HepG2 (cell line): Measurements from ENCODE around the gene PCDHGA11. TPM values are rescaled to one million over a fixed set of nuclear protein-coding genes. Genes with fewer than 3 reads are reported as not detected.

ENCODE experiments used
- ATAC-seq: fragments of 200-7000 bp; cut with Tn5 transposase; 3 replicates; pipeline ENCODE4 v1.9.1; 2020; ENCODE audit warnings: mild to moderate bottlenecking, moderate library complexity
- BruUV-seq: library from RNA; stranded (reverse); fragments of 400-500 nt; replicated peaks from 2 replicates; lab custom pipeline; 2021; lab: Mats Ljungman, UMichigan
- CTCF ChIA-PET: fragments of 300-600 bp; formaldehyde crosslinking; extraction: SDS; loops from one replicate; lab custom pipeline; 2021; ENCODE audit warnings: low total read pairs, inconsistent platforms, low intra/inter-chr PET ratio; lab: Yijun Ruan, JAX
- POLR2A ChIA-PET: fragments of 350-600 bp; sonication (Branson Sonifier 250); formaldehyde crosslinking; loops from one replicate; lab custom pipeline; 2020; ENCODE audit warnings: antibody characterized with exemption, inconsistent platforms; lab: Yijun Ruan, JAX
- DNase-seq: peaks from one replicate; pipeline ENCODE4 v3.0.0-alpha.2; 2015; ENCODE audit warnings: low spot score
- FAIRE-seq: peaks from 3 replicates; lab custom pipeline; 2011; peaks lifted over from hg19 to GRCh38; lab: Jason Lieb, UNC
- H2AFZ ChIP-seq: one replicate; pipeline ENCODE4 v1.6.1; 2011; ENCODE audit warnings: low read length, inconsistent platforms
- H3K27ac ChIP-seq: fragments of 300-600 bp; 3 replicates; pipeline ENCODE4 v1.8.0; 2011; ENCODE audit warnings: mixed run types, mild to moderate bottlenecking, mixed read lengths, low read length, inconsistent platforms; ENCODE audit not compliant: insufficient read depth; ENCODE audit errors: extremely low read length
- H3K27me3 ChIP-seq, 2 experiments: fragments of 200-600 bp in 1 of 2; 2 replicates in 1 of 2; 3 replicates in 1 of 2; pipeline versions ENCODE4 v1.6.0 to v1.8.0; 2011; ENCODE audit warnings: low read length in 2 of 2, mild to moderate bottlenecking in 2 of 2, moderate library complexity in 2 of 2, inconsistent platforms in 1 of 2; ENCODE audit not compliant: insufficient read depth in 2 of 2, control insufficient read depth in 1 of 2
- H3K36me3 ChIP-seq, 2 experiments: fragments of 200-600 bp in 1 of 2; replicated peaks in 1 of 2; 2 replicates in 1 of 2; 3 replicates in 1 of 2; pipeline versions ENCODE4 v1.5.1 to v1.8.0; 2011; ENCODE audit warnings: low read length in 2 of 2, inconsistent platforms in 1 of 2; ENCODE audit not compliant: insufficient read depth in 2 of 2, control insufficient read depth in 1 of 2
- H3K4me1 ChIP-seq: 2 replicates; pipeline ENCODE4 v1.5.1; 2012; ENCODE audit warnings: low read length, inconsistent platforms; ENCODE audit not compliant: insufficient read depth
- H3K4me2 ChIP-seq: 2 replicates; pipeline ENCODE4 v1.6.0; 2011; ENCODE audit warnings: low read depth, low read length, inconsistent platforms
- H3K4me3 ChIP-seq, 3 experiments: fragments of 200-600 bp in 1 of 3; sonication (generic), shearing (Covaris generic) in 1 of 3; replicated peaks in 1 of 3; 2 replicates each; pipeline ENCODE4 v1.5.1; 2011 to 2016; ENCODE audit warnings: low read length in 3 of 3, inconsistent platforms in 2 of 3, low read depth in 2 of 3, mild to moderate bottlenecking in 2 of 3, control low read depth in 1 of 3, mixed read lengths in 1 of 3; ENCODE audit not compliant: insufficient read depth in 1 of 3
- H3K79me2 ChIP-seq: one replicate; pipeline ENCODE4 v1.6.1; 2011; ENCODE audit warnings: low read length, inconsistent platforms; ENCODE audit not compliant: insufficient read depth
- H3K9ac ChIP-seq: 2 replicates; pipeline ENCODE4 v1.6.0; 2011; ENCODE audit warnings: mild to moderate bottlenecking, low read depth, low read length, inconsistent platforms; ENCODE audit not compliant: insufficient read depth
- H3K9me3 ChIP-seq: 2 replicates; pipeline ENCODE4 v1.5.1; 2012; ENCODE audit warnings: mild to moderate bottlenecking, low read length
- H4K20me1 ChIP-seq: 2 replicates; pipeline ENCODE4 v1.6.0; 2011; ENCODE audit warnings: inconsistent platforms, mild to moderate bottlenecking, low read length, moderate library complexity; ENCODE audit not compliant: insufficient read depth
- ATF4 ChIP-seq, 2 experiments: fragments of 450-650 bp in 1 of 2; sonication (generic) in 1 of 2; formaldehyde crosslinking; IDR thresholded peaks; 2 replicates each; pipeline versions ENCODE4 v1.5.0 to v1.8.0; 2020 to 2022; ENCODE audit warnings: mild to moderate bottlenecking in 1 of 2, missing genetic modification reagents in 1 of 2
- CTCF ChIP-seq: sonication (generic); formaldehyde crosslinking; IDR thresholded peaks from 2 replicates; pipeline ENCODE4 v1.5.0; 2020; ENCODE audit warnings: mild to moderate bottlenecking, missing genetic modification reagents, moderate library complexity
- FOSL2 ChIP-seq: sonication (generic); formaldehyde crosslinking; IDR thresholded peaks from 2 replicates; pipeline ENCODE4 v1.4.0; 2020; ENCODE audit warnings: missing genetic modification reagents
- MATR3 ChIP-seq: sonication (generic); formaldehyde crosslinking; IDR thresholded peaks from 2 replicates; pipeline ENCODE4 v1.4.0; 2020; ENCODE audit warnings: missing genetic modification reagents
- MIER3 ChIP-seq: IDR thresholded peaks from 2 replicates; pipeline ENCODE4 v1.6.1; 2016; ENCODE audit warnings: missing compliant biosample characterization, borderline replicate concordance
- MTA3 ChIP-seq: sonication (generic); formaldehyde crosslinking; IDR thresholded peaks from 2 replicates; pipeline ENCODE4 v1.4.0; 2020; ENCODE audit warnings: missing genetic modification reagents
- NFIC ChIP-seq: IDR thresholded peaks from 2 replicates; pipeline ENCODE4 v1.6.1; 2012; ENCODE audit warnings: mild to moderate bottlenecking, low read length, inconsistent platforms
- SMC3 ChIP-seq: IDR thresholded peaks from 2 replicates; pipeline ENCODE4 v1.6.1; 2011; ENCODE audit warnings: low read length, improper control_type of control experiment
- STAG1 ChIP-seq: sonication (generic); formaldehyde crosslinking; IDR thresholded peaks from 2 replicates; pipeline ENCODE4 v1.4.0; 2020; ENCODE audit warnings: missing genetic modification reagents
- TP53 ChIP-seq: sonication (generic); formaldehyde crosslinking; conservative IDR thresholded peaks from 2 replicates; pipeline ENCODE4 v1.4.0; 2020; ENCODE audit warnings: missing genetic modification reagents
- WGBS: methylation state at CpG from one replicate; pipeline ENCODE4 v1.1.6; 2017; ENCODE audit warnings: low lambda C conversion rate; 5-methylcytosine and 5-hydroxymethylcytosine counted together
- in situ Hi-C: cut with HindIII; loops from 2 replicates; pipeline ENCODE4 v1.10.0; 2017; ENCODE audit warnings: low pct_unique_long_range_greater_than_20kb; ENCODE audit not compliant: extremely low pct_ligation_motif_present
- intact Hi-C: fragments of 100-400 bp; cut with micrococcal nuclease; formaldehyde crosslinking; loops from one replicate; pipeline ENCODE4 v1.10.0; 2022; ENCODE audit not compliant: unreplicated experiment
- polyA plus RNA-seq, 8 experiments: library from polyadenylated mRNA; depleted of rRNA in 3 of 8; stranded (reverse) in 7 of 8; unstranded in 1 of 8; fragments of >200 nt; fragmentation: Illumina TruSeq in 4 of 8; extraction: Trizol in 4 of 8; gene quantifications; 2 replicates each; pipeline versions ENCODE4 v1.2.1 to v1.2.3, GENCODE V29; 2011 to 2016; ENCODE audit warnings: low read depth in 4 of 8, missing spikeins in 1 of 8, mixed read lengths in 1 of 8; ENCODE audit not compliant: insufficient read depth in 1 of 8
- total RNA-seq, 5 experiments: library from RNA; depleted of rRNA; stranded (reverse); fragments of >200 nt; fragmentation: Illumina TruSeq; extraction: Trizol; gene quantifications; 2 replicates each; pipeline ENCODE4 v1.2.3, GENCODE V29; 2016; ENCODE audit warnings: low read depth in 1 of 5
- TF ChIP-seq, protein P1 (sequence below): sonication (generic); formaldehyde crosslinking; IDR thresholded peaks from one replicate; pipeline ENCODE4 v1.5.1; 2020; ENCODE audit warnings: mild to moderate bottlenecking, missing genetic modification reagents; ENCODE audit errors: not compliant biosample characterization

The PCDHGA11 gene
- total and polyA plus RNA-seq, 2 of the 13 experiments (the other 11 are each of a cell fraction or from before 2014, with no cell fraction given): 0.04 to 0.24 TPM

DNA sequence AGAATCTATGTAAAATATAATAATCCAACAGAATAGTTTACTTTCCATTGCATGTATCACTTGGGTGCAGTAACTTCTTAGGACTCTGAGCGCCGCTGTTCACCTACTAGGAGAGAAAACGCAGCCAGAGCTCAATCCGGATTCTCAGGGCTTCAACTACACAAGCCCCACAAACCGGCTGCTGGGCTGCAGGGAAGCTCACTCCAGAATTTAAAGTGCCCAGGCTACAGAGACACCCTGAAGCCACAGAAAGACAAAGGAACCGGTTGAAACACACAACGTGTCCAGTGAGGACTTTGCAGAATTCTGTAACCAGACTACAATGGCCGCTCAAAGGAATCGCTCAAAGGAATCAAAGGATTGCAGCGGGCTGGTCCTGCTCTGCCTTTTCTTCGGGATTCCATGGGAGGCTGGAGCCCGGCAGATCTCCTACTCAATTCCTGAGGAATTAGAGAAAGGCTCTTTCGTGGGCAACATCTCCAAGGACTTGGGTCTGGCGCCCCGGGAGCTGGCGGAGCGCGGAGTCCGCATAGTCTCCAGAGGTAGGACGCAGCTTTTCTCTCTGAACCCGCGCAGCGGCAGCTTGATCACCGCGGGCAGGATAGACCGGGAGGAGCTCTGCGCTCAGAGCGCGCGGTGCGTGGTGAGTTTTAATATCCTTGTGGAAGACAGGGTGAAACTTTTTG, 7.9 kb upstream of the PCDHGA11 start, which contains the start of gene PCDHGA10 (continued):
- no peak for TF ChIP-seq ATF4 (CRISPR knock-in tag; IDR thresholded peaks at IDR 0.05)
- peak; percentile 19; the same call in 1 of the 2 replicates for TF ChIP-seq SMC3
- TF ChIP-seq MIER3 (CRISPR knock-in tag): no peak
- TF ChIP-seq CTCF (CRISPR knock-in tag): peak; percentile 59
- TF ChIP-seq STAG1 (CRISPR knock-in tag): peak; percentile 55

DNA sequence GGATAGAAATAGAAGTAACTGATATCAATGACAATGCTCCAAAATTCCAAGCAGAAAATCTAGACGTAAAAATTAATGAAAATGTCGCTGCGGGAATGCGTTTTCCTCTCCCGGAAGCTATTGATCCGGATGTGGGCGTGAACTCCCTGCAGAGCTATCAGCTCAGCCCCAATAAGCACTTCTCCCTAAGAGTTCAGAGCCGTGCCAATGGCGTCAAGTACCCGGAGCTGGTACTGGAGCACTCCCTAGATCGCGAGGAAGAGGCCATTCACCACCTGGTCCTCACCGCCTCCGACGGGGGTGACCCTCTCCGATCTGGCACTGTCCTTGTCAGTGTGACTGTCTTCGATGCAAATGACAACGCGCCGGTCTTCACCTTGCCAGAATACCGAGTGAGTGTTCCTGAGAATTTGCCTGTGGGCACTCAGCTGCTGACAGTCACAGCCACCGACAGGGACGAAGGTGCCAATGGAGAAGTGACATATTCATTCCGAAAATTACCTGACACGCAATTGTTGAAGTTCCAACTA, 7.2 kb upstream of the PCDHGA11 start:
- 77% methylated on average over 22 of the region's 25 CpGs for WGBS
- no peak overlapping the region for H3K4me3 ChIP-seq
- no peaks in the 10 kb centered on the region for H3K36me3 ChIP-seq
- peaks cover 6% of the 10 kb centered on the region; the same call in 1 of the 2 replicates for H3K9me3 ChIP-seq
- no peaks in the 10 kb centered on the region for H3K4me1 ChIP-seq
- ATAC-seq: no peak
- no TSS peak for BruUV-seq
- in situ Hi-C loops: no loop called here
- H2AFZ ChIP-seq: no peak overlapping the region
- H3K9ac ChIP-seq: no peak overlapping the region
- H4K20me1 ChIP-seq: no peaks in the 10 kb centered on the region
- CTCF ChIA-PET: interaction anchor here (1.2 to 1.4 kb wide), 2 partner anchors 111 to 144 kb away, joined by 4 to 5 read pairs; no protein-coding TSS in a partner anchor
- H3K27me3 ChIP-seq: no peaks in the 10 kb centered on the region
- no peaks in the 10 kb centered on the region for H3K79me2 ChIP-seq
- FAIRE-seq: no peak
- intact Hi-C loops: no loop called here
- H3K27ac ChIP-seq: no peak overlapping the region
- no peak for DNase-seq
- POLR2A ChIA-PET: no interaction called here
- H3K4me2 ChIP-seq: no peak overlapping the region
- TF ChIP-seq, protein P1, sequence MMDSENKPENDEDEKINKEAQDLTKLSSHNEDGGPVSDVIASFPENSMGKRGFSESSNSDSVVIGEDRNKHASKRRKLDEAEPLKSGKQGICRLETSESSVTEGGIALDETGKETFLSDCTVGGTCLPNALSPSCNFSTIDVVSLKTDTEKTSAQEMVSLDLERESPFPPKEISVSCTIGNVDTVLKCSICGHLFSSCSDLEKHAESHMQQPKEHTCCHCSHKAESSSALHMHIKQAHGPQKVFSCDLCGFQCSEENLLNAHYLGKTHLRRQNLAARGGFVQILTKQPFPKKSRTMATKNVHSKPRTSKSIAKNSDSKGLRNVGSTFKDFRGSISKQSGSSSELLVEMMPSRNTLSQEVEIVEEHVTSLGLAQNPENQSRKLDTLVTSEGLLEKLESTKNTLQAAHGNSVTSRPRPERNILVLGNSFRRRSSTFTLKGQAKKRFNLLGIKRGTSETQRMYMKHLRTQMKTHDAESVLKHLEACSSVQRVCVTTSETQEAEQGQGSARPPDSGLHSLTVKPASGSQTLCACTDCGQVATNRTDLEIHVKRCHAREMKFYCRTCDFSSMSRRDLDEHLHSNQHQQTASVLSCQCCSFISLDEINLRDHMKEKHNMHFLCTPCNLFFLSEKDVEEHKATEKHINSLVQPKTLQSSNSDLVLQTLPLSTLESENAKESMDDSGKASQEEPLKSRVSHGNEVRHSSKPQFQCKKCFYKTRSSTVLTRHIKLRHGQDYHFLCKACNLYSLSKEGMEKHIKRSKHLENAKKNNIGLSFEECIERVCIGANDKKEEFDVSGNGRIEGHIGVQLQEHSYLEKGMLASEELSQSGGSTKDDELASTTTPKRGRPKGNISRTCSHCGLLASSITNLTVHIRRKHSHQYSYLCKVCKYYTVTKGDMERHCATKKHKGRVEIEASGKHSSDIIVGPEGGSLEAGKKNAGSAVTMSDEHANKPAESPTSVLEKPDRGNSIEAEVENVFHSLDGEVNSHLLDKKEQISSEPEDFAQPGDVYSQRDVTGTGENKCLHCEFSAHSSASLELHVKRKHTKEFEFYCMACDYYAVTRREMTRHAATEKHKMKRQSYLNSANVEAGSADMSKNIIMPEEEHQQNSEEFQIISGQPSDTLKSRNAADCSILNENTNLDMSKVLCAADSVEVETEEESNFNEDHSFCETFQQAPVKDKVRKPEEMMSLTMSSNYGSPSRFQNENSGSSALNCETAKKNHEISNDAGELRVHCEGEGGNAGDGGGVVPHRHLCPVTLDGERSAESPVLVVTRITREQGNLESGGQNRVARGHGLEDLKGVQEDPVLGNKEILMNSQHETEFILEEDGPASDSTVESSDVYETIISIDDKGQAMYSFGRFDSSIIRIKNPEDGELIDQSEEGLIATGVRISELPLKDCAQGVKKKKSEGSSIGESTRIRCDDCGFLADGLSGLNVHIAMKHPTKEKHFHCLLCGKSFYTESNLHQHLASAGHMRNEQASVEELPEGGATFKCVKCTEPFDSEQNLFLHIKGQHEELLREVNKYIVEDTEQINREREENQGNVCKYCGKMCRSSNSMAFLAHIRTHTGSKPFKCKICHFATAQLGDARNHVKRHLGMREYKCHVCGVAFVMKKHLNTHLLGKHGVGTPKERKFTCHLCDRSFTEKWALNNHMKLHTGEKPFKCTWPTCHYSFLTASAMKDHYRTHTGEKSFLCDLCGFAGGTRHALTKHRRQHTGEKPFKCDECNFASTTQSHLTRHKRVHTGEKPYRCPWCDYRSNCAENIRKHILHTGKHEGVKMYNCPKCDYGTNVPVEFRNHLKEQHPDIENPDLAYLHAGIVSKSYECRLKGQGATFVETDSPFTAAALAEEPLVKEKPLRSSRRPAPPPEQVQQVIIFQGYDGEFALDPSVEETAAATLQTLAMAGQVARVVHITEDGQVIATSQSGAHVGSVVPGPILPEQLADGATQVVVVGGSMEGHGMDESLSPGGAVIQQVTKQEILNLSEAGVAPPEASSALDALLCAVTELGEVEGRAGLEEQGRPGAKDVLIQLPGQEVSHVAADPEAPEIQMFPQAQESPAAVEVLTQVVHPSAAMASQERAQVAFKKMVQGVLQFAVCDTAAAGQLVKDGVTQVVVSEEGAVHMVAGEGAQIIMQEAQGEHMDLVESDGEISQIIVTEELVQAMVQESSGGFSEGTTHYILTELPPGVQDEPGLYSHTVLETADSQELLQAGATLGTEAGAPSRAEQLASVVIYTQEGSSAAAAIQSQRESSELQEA (CRISPR knock-in tag): no peak
- no peak for TF ChIP-seq MTA3 (CRISPR knock-in tag)
- TF ChIP-seq MATR3 (CRISPR knock-in tag): no peak
- no peak for TF ChIP-seq NFIC
- TF ChIP-seq TP53: no peak
- TF ChIP-seq FOSL2: no peak
